K562 (cell line): ENCODE measurements around the gene TLE4.

Source experiments
- CTCF ChIP-seq, 3 experiments: IDR thresholded peaks in 2 of 3; conservative IDR thresholded peaks in 1 of 3; 2 replicates each; pipeline ENCODE4 v1.5.1; 2011 to 2012; ENCODE audit warnings: low read length in 3 of 3, mild to moderate bottlenecking in 3 of 3, control low read depth in 2 of 3, improper control_type of control experiment in 1 of 3, inconsistent platforms in 1 of 3, low read depth in 1 of 3, mixed read lengths in 1 of 3, moderate library complexity in 1 of 3; ENCODE audit not compliant: insufficient read depth in 2 of 3
- EGR1 ChIP-seq: fragments of 450-650 bp; conservative IDR thresholded peaks from 2 replicates; pipeline ENCODE4 v1.6.1; 2017; ENCODE audit warnings: mild to moderate bottlenecking
- EP300 ChIP-seq: IDR thresholded peaks from 2 replicates; pipeline ENCODE4 v1.6.1; 2012; ENCODE audit warnings: low read length, improper control_type of control experiment
- JUN ChIP-seq, 2 experiments: sonication (generic) in 1 of 2; formaldehyde crosslinking in 1 of 2; IDR thresholded peaks; 2 replicates each; pipeline versions ENCODE4 v1.6.1 to v1.8.0; 2012 to 2022; ENCODE audit warnings: borderline replicate concordance in 2 of 2, mild to moderate bottlenecking in 2 of 2, improper control_type of control experiment in 1 of 2, low read depth in 1 of 2, low read length in 1 of 2, missing genetic modification reagents in 1 of 2
- POLR2AphosphoS5 ChIP-seq: IDR thresholded peaks from 2 replicates; pipeline ENCODE4 v1.6.1; 2011; ENCODE audit warnings: mild to moderate bottlenecking, low read depth, low read length, moderate library complexity; ENCODE audit not compliant: control insufficient read depth, insufficient read depth
- RBBP5 ChIP-seq: fragments of 200-600 bp; sonication (generic); IDR thresholded peaks from 2 replicates; pipeline ENCODE4 v1.6.1; 2012; ENCODE audit warnings: borderline replicate concordance, mild to moderate bottlenecking, low read length, control low read depth, inconsistent platforms; ENCODE audit not compliant: insufficient read depth, poor library complexity, severe bottlenecking
- SMC3 ChIP-seq: conservative IDR thresholded peaks from 2 replicates; pipeline ENCODE4 v1.6.1; 2011; ENCODE audit warnings: low read depth, low read length, improper control_type of control experiment; ENCODE audit not compliant: insufficient read depth
- ZNF184 ChIP-seq: sonication (generic); formaldehyde crosslinking; IDR thresholded peaks from 2 replicates; pipeline ENCODE4 v1.5.0; 2020; ENCODE audit warnings: missing genetic modification reagents

- TF ChIP-seq POLR2AphosphoS5 (no peak), EP300 (no peak), EGR1 (no peak), CTCF (IDR thresholded peaks at IDR 0.05 in 2 of 3, conservative IDR thresholded peaks at IDR 0.05 in 1 of 3; ENCODE audit: insufficient read depth in 2 of 3, low read depth in 1 of 3, low read length in 3 of 3) (no peak), JUN (IDR thresholded peaks at IDR 0.05; ENCODE audit: borderline replicate concordance, low read depth, low read length) (no peak), JUN (CRISPR knock-in tag; IDR thresholded peaks at IDR 0.05; ENCODE audit: borderline replicate concordance) (no peak), ZNF184 (no peak), RBBP5 (no peak), SMC3 (no peak)
Observed at GRCh38 chr9:79568337-79569101, 3.2 kb upstream of the TLE4 start.
